HG02610 (cell line): ENCODE results near the gene APOBR.
"Not testable (repeated sequence)": the region's sequence is repeated elsewhere in the genome, so short reads cannot be mapped to it uniquely, and the experiment has no call there.

Source experiments
- ATAC-seq: cut with Tn5 transposase; IDR thresholded peaks from one replicate; pipeline ENCODE4 v1.9.1; 2021; ENCODE audit warnings: mild to moderate bottlenecking, moderate library complexity; ENCODE audit not compliant: unreplicated experiment

The APOBR gene

DNA sequence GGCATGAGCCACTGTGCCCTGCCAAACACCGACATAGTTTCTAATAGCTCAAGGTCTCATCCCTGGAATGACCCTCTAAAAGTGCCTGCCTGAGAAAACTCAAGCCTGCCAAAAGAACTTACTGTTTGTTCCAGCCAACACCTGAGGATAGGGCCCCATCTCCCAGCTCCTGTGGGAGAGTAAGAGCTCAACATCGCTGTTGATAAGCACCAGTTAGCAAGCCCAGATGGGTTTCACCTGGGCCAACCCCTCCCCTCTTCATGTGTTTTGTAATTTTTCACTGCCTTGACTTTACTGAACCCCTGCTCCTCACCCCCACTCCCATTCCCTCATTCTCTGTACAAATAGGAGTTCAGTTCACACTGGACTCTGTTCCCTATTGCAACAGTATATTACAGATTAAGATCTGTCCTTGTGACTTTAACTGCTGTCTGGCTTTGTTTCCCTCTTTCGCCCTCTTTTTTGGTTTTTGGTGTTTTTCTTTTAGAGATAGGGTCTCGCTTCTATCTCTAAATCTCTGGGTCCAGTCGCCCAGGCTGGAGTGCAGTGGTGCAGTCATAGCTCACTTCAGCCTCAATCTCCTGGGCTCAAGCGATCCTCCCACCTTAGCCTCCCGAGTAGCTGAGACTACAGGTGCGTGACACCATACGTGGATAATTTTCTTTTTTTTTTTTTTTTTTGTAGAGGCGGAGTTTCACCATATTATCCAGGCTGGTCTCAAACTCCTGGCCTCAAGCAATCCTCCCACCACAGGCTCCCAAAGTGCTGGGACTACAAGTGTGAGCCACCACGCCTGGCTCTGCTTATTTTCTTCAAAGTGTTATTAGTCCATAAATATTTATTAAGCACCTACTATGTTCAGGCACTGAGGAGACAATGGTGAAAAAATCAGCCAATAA lies 32.0 kb downstream of the APOBR start:
- ATAC-seq, result no peak

- ATAC-seq, result not testable (repeated sequence)
Observed at GRCh38 chr16:28527100-28527785, 32.8 kb downstream of the APOBR start.

- no peak for ATAC-seq
Observed at GRCh38 chr16:28527985-28528384, 33.5 kb downstream of the APOBR start.

DNA sequence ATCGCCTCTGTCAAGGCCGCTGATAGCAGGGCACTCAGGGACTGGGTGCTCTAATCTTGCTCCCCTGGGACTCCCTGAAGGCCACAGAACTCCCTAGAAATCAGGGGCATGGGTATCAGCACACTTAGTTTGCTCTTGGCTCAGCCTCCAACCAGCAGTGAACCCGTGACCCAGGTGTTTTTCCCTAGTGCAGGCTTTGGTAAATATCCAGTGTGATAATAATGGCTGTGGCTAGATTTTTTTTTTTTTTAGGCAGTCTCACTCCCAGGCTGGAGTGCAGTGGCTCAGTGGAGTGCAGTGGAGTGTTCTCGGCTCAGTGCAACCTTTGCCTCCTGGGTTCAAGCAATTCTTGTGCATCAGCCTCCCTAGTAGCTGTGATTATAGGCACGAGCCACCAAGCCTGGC lies 34.0 kb downstream of the APOBR start:
- no peak for ATAC-seq

DNA sequence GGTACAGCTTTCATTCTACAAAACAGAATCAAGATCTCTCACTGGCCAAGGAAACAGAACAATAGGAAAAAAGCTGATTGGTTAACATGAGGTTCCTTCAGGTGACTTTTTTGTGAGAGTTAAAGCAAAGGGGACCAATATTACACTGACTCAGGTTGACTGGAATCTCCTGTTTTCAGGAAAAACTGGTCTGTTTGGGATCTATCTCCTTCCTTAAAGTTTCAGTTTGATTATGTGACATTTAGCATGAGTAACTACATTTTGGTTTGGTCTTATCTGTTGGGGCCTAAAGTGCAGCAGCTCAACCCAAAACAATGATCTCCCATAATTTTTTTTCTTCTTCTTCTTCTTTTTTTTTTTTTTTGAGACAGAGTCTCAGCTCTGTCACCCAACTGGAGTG lies 34.7 kb downstream of the APOBR start:
- ATAC-seq, result no peak

- ATAC-seq, result no peak
Observed at GRCh38 chr16:28531777-28532744, 37.6 kb downstream of the APOBR start.

DNA sequence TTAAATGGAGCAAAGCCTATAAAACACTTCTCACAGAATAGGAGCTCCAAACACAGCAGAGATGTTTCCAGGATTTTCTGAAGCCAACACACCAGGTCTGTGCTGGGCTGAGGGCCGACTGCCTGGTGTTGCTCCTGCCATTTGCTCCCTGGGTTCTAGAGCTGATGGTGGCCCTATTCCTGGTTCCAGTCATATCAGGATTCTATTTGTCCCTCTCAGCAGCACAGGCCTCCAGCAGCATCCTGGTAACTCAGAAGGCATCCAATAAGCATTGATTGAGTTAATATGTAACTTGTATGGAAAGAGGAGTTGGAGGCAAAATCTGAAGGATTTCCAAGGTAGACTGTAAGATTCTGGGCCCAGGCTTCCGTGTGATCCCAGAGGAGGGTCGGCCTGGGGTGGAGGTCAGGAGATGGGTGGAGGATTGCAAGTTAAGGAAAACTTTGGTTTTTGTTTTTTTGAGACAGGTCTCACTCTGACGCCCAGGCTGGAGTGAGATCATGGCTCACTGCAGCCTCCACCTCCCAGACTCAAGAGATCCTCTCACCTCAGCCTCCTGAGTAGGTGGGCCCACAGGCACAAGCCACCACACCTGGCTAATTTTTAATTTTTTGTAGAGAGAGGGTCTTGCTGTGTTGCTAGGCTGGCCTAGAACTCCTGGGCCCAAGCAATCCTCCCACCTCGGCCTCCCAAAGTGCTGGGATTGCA lies 38.7 kb downstream of the APOBR start:
- ATAC-seq, result no peak

DNA sequence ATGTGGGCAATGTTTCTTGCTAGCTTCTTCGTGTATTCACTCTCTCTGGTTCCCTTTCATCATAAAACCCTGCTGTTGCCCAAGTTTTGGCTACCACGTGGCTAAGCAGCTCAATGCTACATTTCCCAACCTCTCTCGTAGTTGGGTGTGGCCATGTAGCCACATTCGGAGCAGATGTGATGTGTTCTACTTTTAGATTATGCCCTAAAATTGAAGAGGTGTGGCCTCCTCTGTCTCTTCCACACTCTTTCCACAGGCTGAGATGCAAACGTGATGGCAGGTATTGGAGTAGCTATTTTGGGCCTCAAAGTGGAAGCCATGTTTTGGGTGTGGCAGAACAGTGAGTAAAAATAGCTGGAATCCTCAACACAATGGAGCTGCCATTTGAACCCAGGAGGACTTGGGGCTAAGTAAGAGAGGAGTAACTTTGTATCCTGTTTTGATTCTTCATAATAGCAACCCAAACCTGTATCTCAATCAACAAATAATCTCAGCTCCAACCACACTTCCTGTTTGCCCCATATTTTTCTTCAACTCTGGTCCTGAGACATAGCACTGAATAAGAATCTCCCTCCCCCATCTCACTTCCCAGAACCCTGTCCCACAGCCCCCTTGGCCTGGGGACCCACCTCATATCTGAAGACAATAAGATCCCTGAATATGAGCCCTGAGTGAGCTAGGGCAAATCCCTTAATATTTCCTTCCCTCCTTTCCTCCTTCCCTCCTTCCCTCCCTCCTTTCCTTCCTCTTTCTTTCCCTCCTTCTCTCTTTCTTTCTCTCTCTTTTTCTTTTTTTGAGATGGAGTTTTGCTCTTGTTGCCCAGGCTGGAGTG lies 40.3 kb downstream of the APOBR start:
- ATAC-seq, result no peak

GRCh38 chr16:28537076-28537475 lies 42.6 kb downstream of the APOBR start:
- no peak for ATAC-seq

DNA sequence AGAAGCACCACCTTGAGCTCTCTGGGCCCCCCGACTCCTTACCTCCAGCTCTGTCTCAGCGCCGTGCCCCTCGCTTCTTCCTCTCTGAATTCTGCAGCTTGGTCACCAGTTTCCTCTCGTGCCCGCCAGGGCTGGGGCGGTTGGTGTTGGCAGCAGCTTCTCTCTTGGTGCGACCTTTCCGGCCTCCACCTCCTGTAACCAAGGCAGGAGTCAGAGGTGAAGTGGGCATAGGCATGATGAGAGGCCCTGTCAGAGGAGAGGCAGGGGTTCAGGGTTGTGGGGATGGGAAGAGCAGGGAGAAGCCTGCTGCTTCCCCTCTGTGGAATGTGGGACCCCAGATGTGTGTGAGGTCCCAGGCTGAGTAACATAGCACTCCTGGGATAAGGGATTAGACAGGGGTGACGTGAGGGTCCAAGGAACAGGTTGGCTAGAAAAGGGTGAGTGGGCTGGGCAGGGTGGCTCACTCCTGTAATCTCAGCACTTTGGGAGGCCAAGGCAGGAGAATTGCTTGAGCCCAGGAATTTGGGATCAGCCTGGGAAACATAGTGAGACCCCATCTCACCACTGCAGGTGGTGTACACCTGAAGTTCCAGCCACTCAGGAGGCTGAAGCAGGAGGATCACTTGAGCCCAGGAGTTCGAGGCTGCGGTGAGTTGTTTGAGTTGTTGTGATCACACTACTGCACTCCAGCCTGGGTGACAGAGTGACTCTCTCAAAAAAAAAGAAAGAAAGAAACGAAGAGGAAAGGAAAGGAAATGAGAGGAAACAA lies 43.7 kb downstream of the APOBR start:
- no peak for ATAC-seq

DNA sequence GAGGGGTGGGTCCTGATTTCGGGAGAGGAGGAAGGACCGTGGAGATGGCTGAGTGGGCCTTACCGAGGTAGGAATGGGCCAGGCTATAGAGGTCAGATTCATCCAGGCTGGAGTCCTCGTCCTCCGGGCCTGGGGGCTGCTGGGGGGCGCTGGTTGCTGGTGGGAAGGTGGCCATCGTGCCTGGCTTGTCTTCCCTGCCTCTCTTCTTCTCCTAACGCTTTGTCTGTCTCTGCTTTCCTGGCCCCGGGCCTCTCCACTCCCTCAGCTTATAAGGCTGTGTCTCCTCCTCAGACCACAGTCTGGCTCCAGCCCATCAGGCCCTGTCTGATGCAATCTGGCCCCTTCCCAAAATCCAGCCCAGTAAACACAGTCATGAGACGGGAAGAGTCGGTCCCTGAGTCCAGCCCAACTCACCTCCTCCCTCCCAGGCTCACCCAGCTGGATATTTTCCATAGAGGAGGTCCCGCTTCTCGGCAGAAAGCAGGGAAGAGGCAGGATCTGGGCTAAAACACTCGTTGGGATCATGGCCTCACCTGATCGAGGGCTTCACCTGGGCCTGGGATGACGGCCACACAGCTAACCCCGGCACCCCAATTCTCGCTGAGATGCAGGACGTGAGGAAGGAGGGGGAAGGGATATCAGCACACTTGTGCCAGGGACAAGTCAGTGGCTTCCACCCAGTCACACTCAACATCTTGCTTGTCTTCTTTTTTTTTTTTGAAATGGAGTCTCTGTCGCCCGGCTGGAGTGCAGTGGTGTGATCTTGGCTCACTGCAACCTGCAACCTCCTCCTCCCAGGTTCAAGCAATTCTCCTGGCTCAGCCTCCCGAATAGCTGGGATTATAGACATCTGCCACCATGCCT lies 44.5 kb downstream of the APOBR start, which contains the start of gene NUPR1:
Gene NUPR1 (minus strand): TSS at position 242 of the 864 bp plus-strand sequence. CDS start 67 bp downstream, at position 175.
- ATAC-seq, result no peak

DNA sequence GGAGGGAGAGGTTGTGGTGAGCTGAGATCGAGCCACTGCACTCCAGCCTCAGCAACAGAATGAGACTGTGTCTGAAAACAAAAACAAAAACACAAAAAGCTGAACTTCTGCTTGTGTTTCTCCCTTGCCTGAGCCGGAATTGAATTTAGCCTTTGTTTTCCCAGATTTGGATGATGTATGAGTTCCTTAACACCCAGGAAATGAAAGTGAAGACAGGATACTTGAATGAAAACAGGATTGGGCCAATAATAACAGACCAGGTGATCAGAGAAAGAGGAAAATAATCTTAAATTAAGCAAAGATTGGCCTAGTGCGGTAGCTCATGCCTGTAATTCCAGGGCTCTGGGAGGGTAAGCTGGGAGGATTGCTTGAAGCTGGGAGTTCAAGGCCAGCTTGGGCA lies 45.9 kb downstream of the APOBR start:
- no peak for ATAC-seq

DNA sequence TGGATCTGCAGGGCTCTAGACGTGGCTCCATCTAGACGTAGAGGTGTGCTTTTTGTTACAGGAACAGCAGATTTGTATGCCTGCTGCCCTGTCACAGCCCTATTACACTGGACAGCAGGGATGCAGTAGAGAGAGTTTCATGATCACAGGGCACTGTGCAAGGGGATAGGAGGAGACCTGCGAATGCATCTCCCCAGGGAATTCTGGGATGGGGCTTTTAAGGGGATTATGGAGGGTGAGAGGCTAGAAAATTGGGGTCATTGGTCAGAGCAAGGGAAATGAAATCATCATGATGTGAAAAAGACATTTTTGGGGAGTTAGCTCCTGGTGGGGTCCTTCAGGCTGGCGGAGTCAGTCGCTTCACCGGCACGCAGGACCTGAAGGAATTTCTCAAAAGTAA lies 48.2 kb downstream of the APOBR start:
- ATAC-seq, result no peak

DNA sequence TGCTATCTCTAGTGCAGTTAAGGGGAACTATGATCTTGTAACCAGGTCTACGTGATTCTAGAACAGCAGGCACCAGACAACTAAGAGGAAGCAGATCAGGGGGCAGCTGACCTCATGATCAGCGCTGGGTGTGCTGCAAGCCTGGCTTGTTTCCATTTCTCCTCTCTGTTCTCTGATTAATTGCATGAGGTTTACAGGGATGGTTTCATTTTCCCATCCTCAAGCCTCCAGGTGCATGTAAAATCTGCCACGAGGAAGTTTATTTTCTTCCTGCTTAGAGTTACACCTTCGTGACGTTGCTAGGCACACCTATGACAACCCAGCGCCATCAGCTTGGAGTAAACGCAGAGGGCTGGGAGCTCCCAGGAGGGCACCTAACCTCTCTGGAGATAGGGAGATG lies 48.6 kb downstream of the APOBR start:
- no peak for ATAC-seq

- ATAC-seq, result no peak
Observed at GRCh38 chr16:28544998-28545397, 50.6 kb downstream of the APOBR start.

- ATAC-seq, result not testable (repeated sequence)
Observed at GRCh38 chr16:28545964-28546363, 51.5 kb downstream of the APOBR start.

- ATAC-seq, result no peak
Observed at GRCh38 chr16:28546626-28547025, 52.2 kb downstream of the APOBR start.

DNA sequence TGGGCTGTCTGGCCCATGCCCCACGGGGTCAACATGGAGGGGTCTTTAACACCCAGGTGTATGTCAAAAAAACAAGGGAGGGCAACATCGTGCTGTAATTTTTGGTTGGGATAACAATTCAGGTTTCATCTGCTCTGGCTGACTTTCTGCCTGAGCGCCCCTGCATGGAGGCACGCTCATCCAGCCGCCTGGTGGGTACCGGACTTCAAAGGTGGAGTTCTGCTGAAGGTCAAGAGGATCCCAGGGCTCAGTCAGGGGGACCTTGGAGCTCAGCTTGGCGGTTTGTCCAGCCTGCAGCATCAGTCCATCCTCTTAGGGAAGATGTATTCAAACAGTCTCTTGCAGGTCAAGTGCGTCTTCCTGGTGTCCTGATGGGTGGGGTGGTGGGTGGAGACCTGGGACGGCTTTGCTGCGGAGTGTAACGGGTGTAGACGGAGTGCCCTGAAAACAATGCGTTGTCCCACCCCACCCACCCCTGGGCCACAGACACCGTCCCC lies 53.9 kb downstream of the APOBR start:
- ATAC-seq, result no peak
